GM10266 (cell line): ENCODE measurements around the gene SLC27A6.

Source experiments
- DNase-seq: peaks from one replicate; pipeline ENCODE4 v3.0.0; 2012; ENCODE audit errors: extremely low spot score
- TF ChIP-seq, protein P1 (sequence below): IDR thresholded peaks from 2 replicates; pipeline ENCODE4 v1.5.1; 2012; ENCODE audit warnings: mild to moderate bottlenecking, low read depth; ENCODE audit not compliant: control insufficient read depth, insufficient read depth; ENCODE audit errors: missing control alignments

Gene SLC27A6

DNA sequence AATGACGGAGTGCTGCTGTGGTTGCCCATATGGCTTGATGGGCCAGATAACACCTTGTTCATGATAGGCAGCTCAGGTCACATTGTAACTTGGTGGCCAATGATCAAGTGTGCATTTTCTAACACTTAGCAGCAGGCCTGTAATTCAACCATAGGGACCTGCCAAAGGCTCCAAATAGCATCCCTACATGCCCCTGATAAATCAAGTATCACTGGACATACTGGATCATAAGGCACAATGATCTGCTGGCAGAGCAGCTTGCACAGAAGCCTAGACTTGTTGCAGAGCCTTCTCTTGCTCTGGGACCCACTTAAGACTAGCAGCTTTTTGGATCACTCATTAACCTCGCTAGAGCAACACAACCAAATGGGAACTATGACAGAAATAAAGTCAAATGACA, 83.2 kb downstream of the SLC27A6 start:
- TF ChIP-seq, protein P1, sequence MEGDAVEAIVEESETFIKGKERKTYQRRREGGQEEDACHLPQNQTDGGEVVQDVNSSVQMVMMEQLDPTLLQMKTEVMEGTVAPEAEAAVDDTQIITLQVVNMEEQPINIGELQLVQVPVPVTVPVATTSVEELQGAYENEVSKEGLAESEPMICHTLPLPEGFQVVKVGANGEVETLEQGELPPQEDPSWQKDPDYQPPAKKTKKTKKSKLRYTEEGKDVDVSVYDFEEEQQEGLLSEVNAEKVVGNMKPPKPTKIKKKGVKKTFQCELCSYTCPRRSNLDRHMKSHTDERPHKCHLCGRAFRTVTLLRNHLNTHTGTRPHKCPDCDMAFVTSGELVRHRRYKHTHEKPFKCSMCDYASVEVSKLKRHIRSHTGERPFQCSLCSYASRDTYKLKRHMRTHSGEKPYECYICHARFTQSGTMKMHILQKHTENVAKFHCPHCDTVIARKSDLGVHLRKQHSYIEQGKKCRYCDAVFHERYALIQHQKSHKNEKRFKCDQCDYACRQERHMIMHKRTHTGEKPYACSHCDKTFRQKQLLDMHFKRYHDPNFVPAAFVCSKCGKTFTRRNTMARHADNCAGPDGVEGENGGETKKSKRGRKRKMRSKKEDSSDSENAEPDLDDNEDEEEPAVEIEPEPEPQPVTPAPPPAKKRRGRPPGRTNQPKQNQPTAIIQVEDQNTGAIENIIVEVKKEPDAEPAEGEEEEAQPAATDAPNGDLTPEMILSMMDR: no peak
- DNase-seq: no peak

DNA sequence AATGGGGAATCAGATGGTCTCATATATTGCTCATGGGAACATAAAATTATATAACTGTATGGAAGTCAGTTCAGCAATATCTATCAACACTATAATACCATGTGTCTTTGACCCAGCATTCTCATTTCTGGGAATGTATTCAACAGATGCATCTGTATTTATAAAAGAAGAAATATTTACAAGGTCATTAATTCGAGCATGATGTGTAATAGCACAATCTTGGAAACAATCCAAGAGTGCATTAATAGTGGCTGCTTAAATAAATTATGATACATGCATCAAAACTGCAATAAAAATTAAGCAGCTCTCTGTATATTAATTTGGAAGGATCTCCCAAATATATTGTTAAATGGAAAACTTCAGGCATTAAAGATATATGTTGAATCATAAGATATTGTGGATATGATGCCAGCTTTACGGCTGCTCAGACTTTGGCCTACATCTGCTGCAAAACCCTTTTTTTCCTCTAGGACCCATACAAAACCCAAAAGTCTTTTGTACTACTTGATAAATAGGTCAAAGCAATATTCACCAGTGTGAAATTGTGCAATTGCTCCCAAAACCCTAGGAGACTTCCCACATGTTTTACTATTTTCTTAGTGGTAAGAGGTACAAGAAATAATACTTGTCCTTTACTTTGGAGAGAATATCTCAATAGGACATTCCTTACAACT, 84.0 kb downstream of the SLC27A6 start:
- DNase-seq: no peak

DNA sequence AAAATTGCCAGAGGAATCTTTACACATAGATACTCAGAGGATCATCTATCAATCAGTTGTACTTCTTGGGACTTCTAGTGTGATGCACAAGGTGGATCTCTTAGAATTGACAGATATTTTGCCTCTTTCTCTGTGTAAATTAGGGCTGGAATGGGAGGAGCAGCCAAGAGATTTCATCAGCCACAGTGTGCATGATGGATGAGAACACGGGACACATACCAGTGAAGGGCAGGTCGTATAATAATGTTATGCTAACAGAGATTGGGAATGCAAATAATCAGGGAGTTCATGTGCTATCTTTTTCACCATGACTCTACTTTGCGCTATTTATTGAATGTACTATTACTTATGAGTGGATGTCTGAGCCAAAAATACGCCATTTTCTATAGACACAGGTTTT, 86.0 kb downstream of the SLC27A6 start:
- DNase-seq: no peak
- TF ChIP-seq, protein P1: no peak

More for the DNA sequence above, 84.0 kb downstream of the SLC27A6 start:
- TF ChIP-seq, protein P1: no peak

DNA sequence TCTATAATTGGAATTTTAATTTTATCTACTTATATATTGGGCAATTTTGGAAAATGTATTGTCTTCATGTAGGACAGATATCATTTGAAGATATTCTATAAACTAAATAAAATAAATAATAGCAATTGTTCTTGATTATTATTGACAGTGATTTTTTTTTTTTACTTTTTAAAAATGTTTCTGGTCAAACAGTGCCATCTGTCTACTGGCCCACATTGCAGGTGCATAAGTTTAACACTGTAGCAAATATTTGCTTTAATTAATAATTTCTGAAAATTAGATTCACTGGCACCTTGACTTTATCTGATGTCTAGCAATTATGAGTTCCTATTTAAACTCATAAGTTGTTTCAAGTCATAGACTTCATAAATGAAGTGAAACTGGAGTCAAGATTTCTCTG, 88.2 kb downstream of the SLC27A6 start:
- no peak for DNase-seq
- TF ChIP-seq, protein P1: no peak

DNA sequence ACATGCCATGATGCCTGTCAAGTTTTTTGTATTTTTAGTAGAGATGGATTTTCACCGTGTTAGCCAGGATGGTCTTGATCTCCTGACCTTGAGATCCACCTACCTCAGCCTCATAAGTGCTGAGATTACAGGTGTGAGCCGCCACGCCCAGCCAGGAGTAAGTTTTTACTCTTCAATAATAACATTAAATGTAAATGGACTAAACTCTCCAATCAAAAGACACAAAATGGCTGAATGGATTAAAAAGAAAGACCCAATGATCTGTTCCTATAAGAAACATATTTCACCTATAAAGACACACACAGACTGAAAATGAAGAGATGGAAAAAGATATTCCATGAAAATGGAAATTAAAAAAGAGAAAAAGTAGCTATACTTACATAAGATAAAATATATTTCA, 92.0 kb downstream of the SLC27A6 start:
- no peak for DNase-seq

DNA sequence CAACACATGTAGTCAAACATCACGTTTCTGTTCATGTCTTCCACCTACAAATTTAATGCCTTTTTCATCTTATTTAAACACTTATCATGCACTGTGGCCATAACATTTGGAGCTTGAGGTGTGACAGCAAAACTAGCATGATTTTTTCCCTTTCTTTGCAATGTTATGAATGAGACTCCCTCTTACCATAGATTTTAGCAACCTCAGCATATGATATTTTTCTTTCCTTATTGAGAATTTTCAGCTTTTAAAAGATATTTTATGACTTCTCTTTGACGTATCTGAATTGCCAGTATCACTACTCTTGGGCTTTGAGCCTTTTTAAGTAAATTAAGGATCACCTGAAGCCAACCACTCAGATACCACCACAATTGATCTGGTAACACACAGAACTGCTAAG, 96.6 kb downstream of the SLC27A6 start:
- TF ChIP-seq, protein P1: no peak
- DNase-seq: no peak

More for the DNA sequence above, 92.0 kb downstream of the SLC27A6 start:
- TF ChIP-seq, protein P1: no peak

DNA sequence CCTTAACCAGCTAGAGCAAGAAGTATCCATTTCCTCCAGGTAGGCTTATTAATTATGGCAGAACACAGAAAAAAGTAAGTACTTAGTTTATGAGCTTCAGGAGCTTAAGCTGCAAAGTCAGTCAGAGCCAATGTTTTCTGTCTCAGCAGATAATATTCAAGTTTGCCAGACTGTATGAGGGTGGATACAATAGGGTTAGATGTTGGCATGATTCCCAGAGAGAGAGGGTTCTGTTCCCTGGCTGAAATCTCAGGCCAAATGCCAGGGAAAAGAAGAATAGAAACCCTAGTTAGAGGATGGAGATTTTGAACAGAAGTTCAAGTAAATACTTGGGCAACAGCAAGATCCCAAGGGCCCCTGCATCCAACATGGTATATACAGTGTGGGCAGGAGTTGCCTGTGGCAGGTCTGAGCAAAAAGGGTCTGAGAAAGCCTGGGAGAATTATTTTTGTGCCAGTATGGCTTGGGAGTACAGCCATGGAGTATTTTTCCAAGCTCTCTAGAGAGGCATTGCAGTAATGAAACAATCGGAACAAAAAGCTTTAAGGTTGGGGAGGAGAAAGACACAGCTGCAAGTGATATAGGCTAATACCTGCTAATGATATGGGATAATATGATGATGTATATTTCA, 98.3 kb downstream of the SLC27A6 start:
- TF ChIP-seq, protein P1: no peak
- DNase-seq: no peak
